GM08714 (cell line): ENCODE results near the gene L3MBTL4.
"Not testable (repeated sequence)": the region's sequence is repeated elsewhere in the genome, so short reads cannot be mapped to it uniquely, and the experiment has no call there.

ENCODE experiments used
- H3K4me3 ChIP-seq: fragments of 200-500 bp; sonication (Bioruptor generic); 2 replicates; pipeline ENCODE4 v1.5.1; 2014; ENCODE audit warnings: mild to moderate bottlenecking, low read length, inconsistent platforms
- ZNF274 ChIP-seq: IDR thresholded peaks from 2 replicates; pipeline ENCODE4 v1.6.1; 2012; ENCODE audit warnings: mild to moderate bottlenecking, low read depth, low read length

The L3MBTL4 gene

DNA sequence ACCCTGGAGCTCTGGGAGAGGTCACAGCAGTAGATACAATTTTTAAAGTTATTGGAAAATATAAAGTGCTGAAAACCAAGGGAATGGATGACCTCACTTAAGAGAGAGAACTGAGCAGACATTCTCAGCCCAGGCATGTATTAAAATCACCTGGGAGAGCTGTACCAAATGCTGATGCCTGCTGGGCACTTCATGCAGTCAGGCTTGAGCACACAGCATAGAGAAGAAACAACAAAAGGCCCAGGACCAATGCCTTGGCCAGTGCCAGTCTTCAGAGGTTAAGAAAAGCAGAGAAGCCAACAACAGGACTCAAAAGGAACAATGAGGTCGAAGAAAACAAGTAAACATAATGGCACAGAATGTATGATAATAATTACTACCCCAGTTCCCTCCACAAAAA, 211.8 kb downstream of the L3MBTL4 start:
- TF ChIP-seq ZNF274, result no peak

GRCh38 chr18:6200204-6200774, 214.4 kb downstream of the L3MBTL4 start:
- no peak for TF ChIP-seq ZNF274
- no peak overlapping the region for H3K4me3 ChIP-seq

More for the DNA sequence above, 211.8 kb downstream of the L3MBTL4 start:
- H3K4me3 ChIP-seq, result no peak overlapping the region

GRCh38 chr18:6199777-6200176, 214.9 kb downstream of the L3MBTL4 start:
- H3K4me3 ChIP-seq, result no peak overlapping the region
- TF ChIP-seq ZNF274, result no peak

- TF ChIP-seq ZNF274, result no peak
These were observed 216.1 kb downstream of the L3MBTL4 start for GRCh38 chr18:6198585-6198984.

DNA sequence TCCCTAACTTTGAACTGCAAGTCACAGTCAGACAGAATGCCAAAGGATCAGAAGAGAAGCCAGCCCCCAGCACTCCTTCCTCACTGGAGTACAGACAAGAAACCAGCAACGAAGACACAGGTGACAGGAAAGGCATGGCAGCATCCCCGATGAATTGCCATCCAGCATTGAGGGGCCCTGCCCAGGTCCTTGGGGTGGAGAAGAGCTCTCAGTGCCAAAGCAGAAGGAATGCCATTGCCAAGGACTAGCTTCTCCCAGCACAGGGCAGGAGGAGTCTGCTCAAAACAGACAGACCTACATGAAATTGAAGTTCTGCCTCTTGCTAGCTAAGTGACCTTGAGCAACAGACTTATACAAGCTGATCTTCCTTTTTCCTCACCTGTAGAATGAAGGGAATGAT, 220.1 kb downstream of the L3MBTL4 start:
- no peak overlapping the region for H3K4me3 ChIP-seq
- TF ChIP-seq ZNF274, result no peak

More at GRCh38 chr18:6198585-6198984, 216.1 kb downstream of the L3MBTL4 start:
- H3K4me3 ChIP-seq, result no peak overlapping the region

DNA sequence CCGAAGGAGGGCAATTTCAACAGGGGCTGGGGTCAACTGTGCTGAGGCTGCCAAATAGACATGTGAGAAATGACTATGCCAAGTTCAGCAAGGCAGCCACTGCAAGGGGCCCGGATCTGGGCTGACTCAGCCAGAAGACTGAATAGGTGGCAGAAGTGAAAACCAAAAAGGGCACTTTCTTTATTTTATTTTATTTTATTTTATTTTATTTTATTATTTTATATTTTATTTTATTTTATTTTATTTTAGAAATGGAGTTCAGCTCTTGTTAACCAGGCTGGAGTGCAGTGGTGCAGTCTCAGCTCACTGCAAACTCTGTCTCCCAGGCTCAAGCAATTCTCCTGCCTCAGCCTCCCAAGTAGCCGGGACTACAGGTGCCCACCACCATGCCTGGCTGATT, 228.9 kb downstream of the L3MBTL4 start:
- not testable (repeated sequence) for H3K4me3 ChIP-seq

GRCh38 chr18:6174983-6175745, 239.5 kb downstream of the L3MBTL4 start:
- TF ChIP-seq ZNF274, result no peak
- H3K4me3 ChIP-seq, result no peak overlapping the region

GRCh38 chr18:6170604-6171003, 244.1 kb downstream of the L3MBTL4 start:
- H3K4me3 ChIP-seq, result no peak overlapping the region
- no peak for TF ChIP-seq ZNF274

DNA sequence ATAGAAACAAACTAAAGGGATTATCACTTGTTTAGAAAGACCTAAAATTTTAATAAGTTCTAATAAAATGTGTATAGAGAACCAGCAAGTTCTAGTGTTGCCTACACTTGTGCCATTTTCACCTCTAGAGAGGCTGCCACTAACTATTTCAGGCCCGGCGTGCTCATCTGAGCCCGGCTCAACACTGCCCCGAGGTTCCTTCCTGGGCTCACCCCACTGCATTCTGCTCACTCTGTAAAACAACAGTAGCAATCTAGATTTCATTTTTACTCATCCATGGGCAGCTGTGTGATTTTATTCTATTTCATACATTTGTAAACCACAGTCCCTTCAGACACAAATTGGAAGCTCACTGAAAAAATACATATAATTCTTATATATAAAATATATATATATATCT, 253.2 kb downstream of the L3MBTL4 start:
- TF ChIP-seq ZNF274, result no peak
- H3K4me3 ChIP-seq, result no peak overlapping the region

DNA sequence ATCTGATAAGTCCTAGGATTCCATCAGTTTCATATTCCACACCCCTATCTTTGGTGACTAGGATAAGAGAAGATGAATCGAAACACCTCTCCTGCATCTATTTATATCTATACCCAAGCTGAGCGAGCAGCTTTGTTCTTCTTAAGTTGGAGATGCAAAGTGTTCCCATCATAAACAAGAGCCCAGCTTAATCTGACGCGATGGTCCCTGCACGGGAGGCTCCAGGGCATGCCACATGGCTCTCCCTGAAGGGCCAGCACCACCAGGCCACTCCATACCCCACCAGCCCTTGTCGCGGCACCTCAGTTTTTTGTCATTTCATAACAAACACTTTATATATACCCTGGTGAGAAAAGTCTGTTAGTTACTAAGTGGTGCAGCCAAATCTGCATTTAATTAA, 255.3 kb downstream of the L3MBTL4 start:
- TF ChIP-seq ZNF274, result no peak

GRCh38 chr18:6158958-6159357, 255.8 kb downstream of the L3MBTL4 start:
- TF ChIP-seq ZNF274, result no peak
- H3K4me3 ChIP-seq, result no peak overlapping the region

More for the DNA sequence above, 255.3 kb downstream of the L3MBTL4 start:
- H3K4me3 ChIP-seq, result no peak overlapping the region

DNA sequence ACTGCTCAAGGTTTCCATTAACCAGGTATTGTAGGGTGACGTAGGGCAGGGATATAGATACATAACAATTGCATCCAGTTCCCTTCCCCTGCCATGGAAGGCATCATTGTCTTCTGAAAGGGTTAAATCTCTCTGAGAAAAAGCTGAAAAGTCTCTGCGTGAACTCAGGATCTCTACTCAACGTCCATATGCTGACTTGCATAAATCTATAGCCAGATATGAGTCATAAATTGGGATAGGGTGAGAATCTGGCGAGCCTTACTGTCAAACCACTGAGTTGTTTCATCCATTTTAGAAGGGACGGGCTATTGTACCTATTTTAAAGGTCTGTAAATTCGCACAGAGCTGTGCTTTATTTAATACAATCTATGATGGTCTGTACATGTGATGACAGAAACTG, 258.3 kb downstream of the L3MBTL4 start:
- TF ChIP-seq ZNF274, result no peak
- no peak overlapping the region for H3K4me3 ChIP-seq

- TF ChIP-seq ZNF274, result no peak
- H3K4me3 ChIP-seq, result no peak overlapping the region
These were observed 259.0 kb downstream of the L3MBTL4 start for GRCh38 chr18:6155707-6156106.

DNA sequence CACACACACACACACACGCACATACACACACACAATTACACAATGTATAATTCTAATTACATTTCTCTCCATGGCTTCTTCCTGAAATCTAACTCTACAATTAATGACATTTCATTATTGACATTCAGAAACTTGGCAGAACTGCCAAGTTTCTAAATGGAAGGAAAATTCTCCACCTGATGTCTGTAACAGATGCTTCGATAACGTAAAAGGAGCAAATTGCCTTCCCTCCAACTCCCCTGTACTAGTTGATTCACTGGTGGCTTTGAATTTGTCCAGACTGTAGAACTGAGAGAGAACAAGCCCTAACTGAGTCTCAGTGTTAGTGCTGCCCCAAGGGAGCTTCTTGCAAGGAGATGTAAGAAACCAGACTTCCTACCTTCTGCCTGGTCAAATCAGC, 264.3 kb downstream of the L3MBTL4 start:
- H3K4me3 ChIP-seq, result no peak overlapping the region
- no peak for TF ChIP-seq ZNF274

GRCh38 chr18:6146307-6146661, 268.4 kb downstream of the L3MBTL4 start:
- TF ChIP-seq ZNF274, result no peak
- H3K4me3 ChIP-seq, result no peak overlapping the region

- no peak for TF ChIP-seq ZNF274
- no peak overlapping the region for H3K4me3 ChIP-seq
These were observed 268.9 kb downstream of the L3MBTL4 start for GRCh38 chr18:6145645-6146306.
